ENCODE measurements around the gene AGO3. TPM values are rescaled to one million over a fixed set of nuclear protein-coding genes. Genes with fewer than 3 reads are reported as not detected.

AGO3 gene
- polyA plus RNA-seq, 3 donors = 11.6 to 17.5 (median 14.1) TPM

GRCh38 chr1:36081926-36082485, 151.1 kb downstream of the AGO3 start:
- DNase-seq = no peak

- no peak for DNase-seq
Measured at GRCh38 chr1:36083219-36083618, 152.3 kb downstream of the AGO3 start.

- peak; percentile 90 for DNase-seq
Measured at GRCh38 chr1:36083635-36084496, 153.0 kb downstream of the AGO3 start, which contains the start of gene TEKT2. TEKT2 (plus strand) TSS chr1:36084094; CDS start chr1:36084922, 828 bp downstream.

GRCh38 chr1:36084497-36085115, 153.7 kb downstream of the AGO3 start:
- peak; percentile 40 for DNase-seq

- DNase-seq = no peak
Measured at GRCh38 chr1:36085126-36085525, 154.2 kb downstream of the AGO3 start.

- no peak for DNase-seq
Measured at GRCh38 chr1:36085686-36086526, 155.0 kb downstream of the AGO3 start.

GRCh38 chr1:36086529-36087232, 155.8 kb downstream of the AGO3 start:
- no peak for DNase-seq

- DNase-seq = no peak
Measured at GRCh38 chr1:36087233-36088123, 156.6 kb downstream of the AGO3 start.

GRCh38 chr1:36088265-36088576, 157.3 kb downstream of the AGO3 start:
- no peak for DNase-seq

GRCh38 chr1:36088577-36089392, 157.9 kb downstream of the AGO3 start, which contains the start of gene ADPRS:
ADPRS (plus strand) TSS chr1:36088892; CDS start chr1:36088905, 13 bp downstream.
- DNase-seq = peak; percentile 86

GRCh38 chr1:36089393-36090121, 158.7 kb downstream of the AGO3 start:
- peak; percentile 46 for DNase-seq

- DNase-seq = no peak
Measured at GRCh38 chr1:36091141-36091540, 160.2 kb downstream of the AGO3 start.

- no peak for DNase-seq
Measured at GRCh38 chr1:36091698-36092097, 160.8 kb downstream of the AGO3 start.

- no peak for DNase-seq
Measured at GRCh38 chr1:36092166-36092797, 161.4 kb downstream of the AGO3 start.

GRCh38 chr1:36092798-36093185, 161.9 kb downstream of the AGO3 start:
- DNase-seq = no peak

GRCh38 chr1:36093226-36093625, 162.3 kb downstream of the AGO3 start:
- DNase-seq = no peak

GRCh38 chr1:36093929-36094328, 163.0 kb downstream of the AGO3 start:
- no peak for DNase-seq

- no peak for DNase-seq
Measured at GRCh38 chr1:36094621-36095061, 163.7 kb downstream of the AGO3 start.
